OCI-LY7 (cell line): ENCODE measurements around the gene ATR.

Experiments used
- EZH2phosphoT487 ChIP-seq: fragments of 200-600 bp; sonication (generic); IDR thresholded peaks from 2 replicates; pipeline ENCODE4 v1.6.1; 2018; ENCODE audit warnings: low read depth, borderline replicate concordance, mild to moderate bottlenecking, mixed run types, antibody characterized with exemption, low read length, moderate library complexity, mixed read lengths
- TF ChIP-seq, protein P1 (sequence below): fragments of 200-600 bp; sonication (generic); conservative IDR thresholded peaks from 2 replicates; pipeline ENCODE4 v1.5.1; 2014; ENCODE audit warnings: mild to moderate bottlenecking, antibody characterized with exemption, low read length, moderate library complexity, mixed read lengths

DNA sequence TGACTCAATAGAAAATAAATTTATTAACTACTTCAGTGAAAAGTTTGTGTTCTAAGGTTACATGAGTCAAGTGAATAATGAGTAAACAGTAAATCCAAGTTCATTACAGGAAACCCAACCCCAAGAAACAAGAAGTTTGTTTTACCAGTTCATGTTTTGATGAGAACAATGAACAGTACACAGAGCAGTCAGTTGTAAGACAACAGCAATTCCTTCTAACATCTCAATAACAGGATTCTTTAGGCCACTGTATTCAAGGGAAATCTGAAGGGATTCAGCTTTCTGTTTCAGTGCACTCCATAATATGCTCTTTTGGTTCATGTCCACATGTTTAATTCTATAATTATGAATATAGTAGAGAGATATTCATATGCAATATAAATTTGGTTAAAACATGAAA lies 18.4 kb downstream of the ATR start:
- TF ChIP-seq, protein P1, sequence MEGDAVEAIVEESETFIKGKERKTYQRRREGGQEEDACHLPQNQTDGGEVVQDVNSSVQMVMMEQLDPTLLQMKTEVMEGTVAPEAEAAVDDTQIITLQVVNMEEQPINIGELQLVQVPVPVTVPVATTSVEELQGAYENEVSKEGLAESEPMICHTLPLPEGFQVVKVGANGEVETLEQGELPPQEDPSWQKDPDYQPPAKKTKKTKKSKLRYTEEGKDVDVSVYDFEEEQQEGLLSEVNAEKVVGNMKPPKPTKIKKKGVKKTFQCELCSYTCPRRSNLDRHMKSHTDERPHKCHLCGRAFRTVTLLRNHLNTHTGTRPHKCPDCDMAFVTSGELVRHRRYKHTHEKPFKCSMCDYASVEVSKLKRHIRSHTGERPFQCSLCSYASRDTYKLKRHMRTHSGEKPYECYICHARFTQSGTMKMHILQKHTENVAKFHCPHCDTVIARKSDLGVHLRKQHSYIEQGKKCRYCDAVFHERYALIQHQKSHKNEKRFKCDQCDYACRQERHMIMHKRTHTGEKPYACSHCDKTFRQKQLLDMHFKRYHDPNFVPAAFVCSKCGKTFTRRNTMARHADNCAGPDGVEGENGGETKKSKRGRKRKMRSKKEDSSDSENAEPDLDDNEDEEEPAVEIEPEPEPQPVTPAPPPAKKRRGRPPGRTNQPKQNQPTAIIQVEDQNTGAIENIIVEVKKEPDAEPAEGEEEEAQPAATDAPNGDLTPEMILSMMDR: no peak
- TF ChIP-seq EZH2phosphoT487: no peak
